Activated T-cell treated with anti-CD3 and anti-CD28 coated beads for 24 hours (primary cell): ENCODE data around the gene TFCP2.
"Not testable (repeated sequence)": the region's sequence is repeated elsewhere in the genome, so short reads cannot be mapped to it uniquely, and the experiment has no call there.

Experiments
- DNase-seq: peaks from one replicate; pipeline ENCODE4 v3.0.0-alpha.2; 2020; ENCODE audit warnings: low read depth

TFCP2 gene

DNA sequence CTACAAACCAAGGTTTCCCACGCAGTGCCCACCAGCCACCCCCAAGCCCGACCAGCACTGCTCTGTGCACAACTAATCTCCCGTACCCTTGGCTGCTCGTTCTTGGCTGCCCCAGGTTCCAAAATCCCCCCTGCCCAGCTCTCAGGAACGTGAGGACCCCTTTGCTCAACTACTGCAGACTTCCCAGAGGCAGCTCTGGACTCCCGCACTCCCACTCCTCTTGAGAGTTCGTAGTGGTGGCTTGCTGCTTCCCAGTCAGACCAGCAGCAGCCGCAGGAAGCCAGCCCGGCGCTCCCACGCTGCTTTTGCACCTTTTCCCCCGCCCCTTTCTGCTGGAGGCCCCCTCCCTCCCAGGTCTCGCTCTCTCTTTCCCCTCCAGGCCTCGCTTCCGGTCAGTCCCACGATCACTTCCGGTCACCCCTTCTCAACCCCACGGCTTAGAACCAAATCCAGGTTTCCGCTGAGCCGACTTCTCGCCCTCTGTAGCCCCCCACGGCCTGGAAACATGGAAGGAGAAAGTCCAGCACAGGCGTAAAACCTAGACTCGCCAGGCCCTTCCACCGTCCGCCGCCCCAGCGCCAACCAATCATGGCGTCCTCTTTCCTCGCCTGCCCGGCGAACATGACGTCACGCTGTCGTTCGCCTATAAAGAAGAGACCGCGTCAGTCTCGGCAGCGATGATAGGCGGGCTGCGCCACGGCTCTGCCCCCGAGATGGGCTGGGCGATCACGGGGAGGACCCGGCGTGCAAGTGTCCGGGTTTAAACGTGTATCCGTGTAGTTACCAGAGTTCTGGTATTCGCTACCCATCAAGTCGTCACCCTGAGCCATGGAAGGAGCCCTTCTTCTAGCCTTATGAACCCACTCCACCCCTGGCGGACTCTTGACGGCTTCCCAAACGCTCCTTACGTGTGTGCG, at the start of gene TFCP2:
Gene TFCP2, minus strand, starts transcription at position 621 of the 917 bp plus-strand sequence. CDS start 713 bp downstream, outside the sequence.
- DNase-seq, result peak; percentile 90

GRCh38 chr12:51222461-51222860, 49.5 kb upstream of the TFCP2 start:
- DNase-seq, result no peak

DNA sequence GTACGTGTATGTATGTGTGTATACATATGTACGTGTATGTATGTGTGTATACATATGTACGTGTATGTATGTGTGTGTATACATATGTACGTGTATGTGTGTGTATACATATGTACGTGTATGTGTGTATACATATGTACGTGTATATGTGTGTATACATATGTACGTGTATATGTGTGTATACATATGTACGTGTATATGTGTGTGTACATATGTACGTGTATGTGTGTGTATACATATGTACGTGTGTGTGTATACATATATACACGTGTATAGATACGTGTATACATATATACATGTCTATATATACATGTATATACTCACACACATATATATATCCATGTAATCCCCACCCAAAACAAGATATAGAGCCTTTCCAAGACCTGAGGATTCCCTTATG, 46.9 kb upstream of the TFCP2 start:
- DNase-seq, result not testable (repeated sequence)

DNA sequence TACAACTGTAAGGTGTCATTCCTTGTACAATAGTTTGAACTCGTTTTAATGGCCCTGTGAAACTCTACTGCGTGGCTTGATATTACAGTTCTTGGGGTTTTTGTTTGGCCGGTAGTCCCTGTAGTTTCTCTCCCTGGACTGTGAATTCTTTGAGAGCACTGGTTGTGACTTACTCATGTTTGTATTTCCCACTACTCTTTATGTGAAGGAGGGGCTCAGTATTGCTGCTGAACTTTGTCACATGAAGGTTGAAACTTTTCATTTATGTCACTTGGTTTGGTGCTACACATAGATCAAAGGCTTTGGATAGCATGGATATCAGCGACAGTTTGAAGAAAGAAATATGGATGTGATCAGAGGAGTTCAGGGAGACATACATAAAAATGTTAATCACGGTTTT, 46.4 kb upstream of the TFCP2 start:
- DNase-seq, result no peak

DNA sequence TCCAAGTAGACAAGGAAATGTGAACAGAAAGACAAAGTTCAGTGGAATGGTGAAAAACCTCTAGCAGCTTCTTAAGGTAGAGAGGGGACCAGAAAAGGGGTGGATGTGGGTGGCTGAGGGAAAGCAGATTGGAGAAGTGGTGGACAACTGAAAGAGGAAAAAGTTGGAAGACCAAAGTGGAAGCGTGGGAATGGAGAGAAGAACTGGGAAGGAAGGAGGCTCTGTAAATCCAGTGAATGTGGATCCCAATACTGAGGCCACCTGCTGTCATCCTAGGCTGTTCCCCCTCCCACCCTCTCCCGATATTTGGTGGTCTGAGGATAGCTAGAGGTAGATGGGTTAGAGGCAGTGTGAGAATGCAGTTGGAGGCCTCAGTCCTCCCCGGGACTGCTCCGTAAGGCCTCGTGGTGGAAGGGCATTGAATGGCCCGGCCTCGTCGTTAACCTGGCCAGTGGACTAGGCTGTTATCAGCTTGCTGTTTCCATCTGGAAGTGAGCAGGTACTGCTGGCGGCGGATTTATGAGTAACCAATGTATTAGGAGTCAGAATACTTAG, 45.7 kb upstream of the TFCP2 start:
- DNase-seq, result no peak

- DNase-seq, result peak; percentile 51
These were observed 45.2 kb upstream of the TFCP2 start, which contains the start of gene POU6F1 for GRCh38 chr12:51217968-51218606. TSS of gene POU6F1 (minus strand) at chr12:51218062. CDS start at chr12:51206836, 11,226 bp downstream.

GRCh38 chr12:51217133-51217967, 44.4 kb upstream of the TFCP2 start:
- peak; percentile 14 for DNase-seq

GRCh38 chr12:51216642-51217041, 43.7 kb upstream of the TFCP2 start:
- DNase-seq, result no peak

- no peak for DNase-seq
These were observed 42.0 kb upstream of the TFCP2 start for GRCh38 chr12:51214895-51215294.

DNA sequence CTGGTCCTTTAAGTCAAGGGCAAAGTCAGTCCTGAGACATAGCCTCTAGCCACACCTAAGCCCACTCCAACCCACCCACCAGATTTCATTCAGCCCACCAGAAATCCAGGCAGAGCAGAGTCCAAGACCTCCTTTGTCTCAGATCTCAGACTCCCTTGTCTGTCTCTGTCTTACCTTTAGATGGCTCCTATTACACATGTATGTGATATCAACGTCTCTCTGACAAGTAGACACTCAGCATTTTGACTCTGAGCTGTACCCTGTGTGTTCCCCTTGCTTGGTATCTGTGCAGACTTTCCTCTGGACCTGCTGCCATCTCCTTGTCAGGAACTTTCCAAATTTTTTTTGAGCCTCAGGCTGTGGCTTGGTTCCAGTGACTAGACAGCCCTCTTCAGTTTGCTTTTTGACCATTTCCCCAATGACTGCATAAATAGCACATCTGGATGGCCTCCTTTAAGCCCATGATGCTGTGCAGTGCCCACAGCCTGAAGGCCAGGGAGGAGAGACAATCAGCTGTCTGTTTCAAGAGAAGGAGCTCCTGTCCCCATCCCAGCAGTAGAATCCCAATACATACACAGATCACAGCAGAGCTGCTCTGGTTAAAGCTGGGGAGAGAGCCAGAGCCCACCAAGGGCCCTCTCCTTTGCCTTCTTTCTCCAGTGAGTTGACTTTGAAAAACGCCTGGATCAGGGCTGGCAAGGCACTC, 37.9 kb upstream of the TFCP2 start:
- DNase-seq, result no peak

- no peak for DNase-seq
These were observed 36.3 kb upstream of the TFCP2 start for GRCh38 chr12:51209259-51209658.

DNA sequence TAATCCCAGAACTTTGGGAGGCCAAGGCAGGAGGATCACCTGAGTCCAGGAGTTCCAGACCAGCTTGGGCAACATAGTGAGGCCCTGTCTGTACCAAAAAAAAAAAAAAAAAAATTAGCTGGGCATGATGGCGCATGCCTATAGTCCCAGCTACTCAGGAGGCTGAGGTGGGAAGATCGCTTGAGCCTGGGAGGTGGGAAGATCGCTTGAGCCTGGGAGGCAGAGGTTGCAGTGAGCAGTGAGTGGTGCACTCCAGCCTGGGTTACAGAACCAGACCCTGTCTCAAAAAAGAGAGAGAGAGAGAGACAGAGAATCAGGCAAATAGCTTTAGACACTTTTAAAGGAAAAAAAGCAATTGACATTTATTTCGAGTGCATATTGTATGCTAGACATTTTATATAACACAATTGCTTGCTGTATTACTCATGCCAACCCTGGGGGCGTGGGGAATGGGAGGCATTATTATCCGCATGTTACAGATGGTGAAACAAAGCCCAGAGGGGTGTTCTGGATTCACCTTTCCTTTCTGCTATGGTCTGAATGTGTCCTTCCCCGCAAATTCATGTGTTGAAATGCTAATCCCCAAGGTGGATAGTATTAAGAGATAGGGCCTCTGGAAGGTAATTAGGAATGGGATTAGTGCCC, 35.2 kb upstream of the TFCP2 start:
- no peak for DNase-seq

- DNase-seq, result no peak
These were observed 32.4 kb upstream of the TFCP2 start for GRCh38 chr12:51205350-51205749.

GRCh38 chr12:51202718-51203117, 29.8 kb upstream of the TFCP2 start:
- DNase-seq, result no peak

DNA sequence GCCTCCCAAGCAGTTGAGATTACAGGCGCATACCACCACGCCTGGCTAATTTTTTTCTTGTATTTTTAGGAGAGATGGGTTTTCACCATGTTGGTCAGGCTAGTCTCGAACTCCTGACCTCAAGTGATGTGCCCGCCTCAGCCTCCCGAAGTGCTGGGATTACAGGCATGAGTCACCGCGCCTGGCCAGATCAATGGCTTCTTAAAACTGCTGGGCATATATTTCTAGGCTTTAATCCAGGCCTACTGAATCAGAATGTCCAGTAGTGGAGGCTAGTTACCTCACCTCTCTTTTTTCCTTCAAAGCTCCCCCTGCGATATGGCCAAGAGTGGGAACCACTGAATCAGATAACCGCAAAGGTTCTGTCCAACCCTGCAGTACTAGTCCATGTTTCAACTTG, 27.9 kb upstream of the TFCP2 start:
- DNase-seq, result no peak

DNA sequence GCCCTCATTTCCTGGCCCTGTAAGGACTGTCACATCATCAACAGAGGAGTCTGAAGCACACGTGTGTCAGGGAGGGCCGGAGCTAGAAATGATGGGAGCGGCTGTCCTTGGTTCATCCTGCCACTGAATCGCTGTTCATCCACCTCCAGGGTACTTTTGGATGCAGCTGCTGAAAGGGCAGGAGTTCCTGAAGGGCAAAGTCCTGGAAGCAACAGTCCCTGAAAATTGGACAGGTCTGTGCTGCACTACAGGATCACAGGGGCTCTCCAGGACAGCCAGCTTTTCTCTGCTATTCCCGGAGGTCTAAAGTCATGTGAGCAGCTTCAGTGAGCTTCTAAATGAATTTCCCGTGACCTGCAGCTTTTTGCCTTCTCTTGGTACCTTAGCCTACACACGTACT, 27.2 kb upstream of the TFCP2 start:
- no peak for DNase-seq

GRCh38 chr12:51199366-51199945, 26.5 kb upstream of the TFCP2 start:
- no peak for DNase-seq

- no peak for DNase-seq
These were observed 25.8 kb upstream of the TFCP2 start for GRCh38 chr12:51198568-51199365.

- DNase-seq, result no peak
These were observed 25.0 kb upstream of the TFCP2 start for GRCh38 chr12:51197736-51198567.
